Measurements from ENCODE around the gene PASD1.

The PASD1 gene

DNA sequence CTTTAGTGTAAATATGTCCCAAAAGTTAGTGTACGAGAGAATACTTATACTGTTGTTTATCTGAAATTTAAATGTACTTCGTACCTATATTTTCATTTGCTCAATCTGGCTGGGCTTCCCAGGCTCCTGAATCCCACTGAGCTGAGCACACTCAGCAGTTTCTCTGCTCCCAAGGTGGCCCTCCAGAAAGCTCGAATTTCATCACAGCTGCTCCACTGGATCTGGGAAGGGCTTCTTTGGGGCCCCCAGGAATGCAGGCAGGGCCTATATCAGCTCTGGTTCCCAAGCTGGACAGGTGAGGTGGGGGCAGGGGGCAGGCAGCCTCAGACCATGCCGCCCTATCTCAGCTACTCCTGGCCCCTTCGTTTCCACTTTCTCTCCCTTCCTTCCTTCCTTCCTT is 150.9 kb downstream of the PASD1 start:
- TF ChIP-seq, protein P1, sequence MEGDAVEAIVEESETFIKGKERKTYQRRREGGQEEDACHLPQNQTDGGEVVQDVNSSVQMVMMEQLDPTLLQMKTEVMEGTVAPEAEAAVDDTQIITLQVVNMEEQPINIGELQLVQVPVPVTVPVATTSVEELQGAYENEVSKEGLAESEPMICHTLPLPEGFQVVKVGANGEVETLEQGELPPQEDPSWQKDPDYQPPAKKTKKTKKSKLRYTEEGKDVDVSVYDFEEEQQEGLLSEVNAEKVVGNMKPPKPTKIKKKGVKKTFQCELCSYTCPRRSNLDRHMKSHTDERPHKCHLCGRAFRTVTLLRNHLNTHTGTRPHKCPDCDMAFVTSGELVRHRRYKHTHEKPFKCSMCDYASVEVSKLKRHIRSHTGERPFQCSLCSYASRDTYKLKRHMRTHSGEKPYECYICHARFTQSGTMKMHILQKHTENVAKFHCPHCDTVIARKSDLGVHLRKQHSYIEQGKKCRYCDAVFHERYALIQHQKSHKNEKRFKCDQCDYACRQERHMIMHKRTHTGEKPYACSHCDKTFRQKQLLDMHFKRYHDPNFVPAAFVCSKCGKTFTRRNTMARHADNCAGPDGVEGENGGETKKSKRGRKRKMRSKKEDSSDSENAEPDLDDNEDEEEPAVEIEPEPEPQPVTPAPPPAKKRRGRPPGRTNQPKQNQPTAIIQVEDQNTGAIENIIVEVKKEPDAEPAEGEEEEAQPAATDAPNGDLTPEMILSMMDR (conservative IDR thresholded peaks at IDR 0.05; ENCODE audit: low read depth, low read length), result no peak

DNA sequence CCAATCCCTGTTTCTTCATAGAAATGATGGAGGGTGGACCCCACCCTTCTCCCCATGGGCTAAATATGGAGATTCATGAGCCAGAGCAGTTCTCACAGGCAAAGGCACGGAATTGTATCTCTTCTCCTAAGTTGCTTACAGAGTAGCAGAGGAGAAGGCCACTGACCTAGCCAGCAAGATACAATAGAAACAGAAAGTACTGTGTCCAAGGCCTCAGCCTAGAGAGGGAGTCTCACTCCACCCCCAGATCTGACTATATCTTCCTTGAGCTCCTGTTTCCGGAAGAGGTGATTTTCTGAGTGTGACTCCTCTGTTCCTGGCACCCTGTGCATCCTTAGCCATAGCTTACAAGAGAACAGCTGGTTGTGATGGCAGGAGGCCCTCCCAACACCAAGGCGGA is 152.3 kb downstream of the PASD1 start, which contains the start of gene FATE1:
Gene FATE1 (plus strand): TSS at position 284 of the 400 bp plus-strand sequence. CDS start 85 bp downstream, at position 369.
- Histone ChIP-seq H3K27ac (no peak within 1 kb of the TSS), H2AFZ (ENCODE audit: low read depth) (no peak within 1 kb of the TSS), H3K4me3 (IDR thresholded peaks at IDR 0.05; ENCODE audit: insufficient read depth, low read depth, low read length) (no peak within 1 kb of the TSS), H4K20me1 (ENCODE audit: insufficient read depth) (no peaks in the 10 kb centered on the region), H3K36me3 (ENCODE audit: insufficient read depth) (no peaks in the 10 kb centered on the region), H3K79me2 (ENCODE audit: insufficient read depth, low read depth) (no peaks in the 10 kb centered on the region), H3K4me2 (no peak within 1 kb of the TSS), H3K4me1 (ENCODE audit: low read depth, poor library complexity, severe bottlenecking) (no peaks in the 10 kb centered on the region), H3K9ac (no peak within 1 kb of the TSS), H3K27me3 (ENCODE audit: insufficient read depth, low read depth) (no peaks in the 10 kb centered on the region)
- TF ChIP-seq, protein P1 (conservative IDR thresholded peaks at IDR 0.05; ENCODE audit: low read depth, low read length), result no peak

More for the DNA sequence above, 150.9 kb downstream of the PASD1 start:
- Histone ChIP-seq H3K4me3 (IDR thresholded peaks at IDR 0.05; ENCODE audit: insufficient read depth, low read depth, low read length) (no peak overlapping the region), H3K27ac (no peak overlapping the region), H2AFZ (ENCODE audit: low read depth) (no peak overlapping the region), H3K4me2 (no peak overlapping the region), H4K20me1 (ENCODE audit: insufficient read depth) (no peaks in the 10 kb centered on the region), H3K4me1 (ENCODE audit: low read depth, poor library complexity, severe bottlenecking) (no peaks in the 10 kb centered on the region), H3K79me2 (ENCODE audit: insufficient read depth, low read depth) (no peaks in the 10 kb centered on the region), H3K27me3 (ENCODE audit: insufficient read depth, low read depth) (no peaks in the 10 kb centered on the region), H3K36me3 (ENCODE audit: insufficient read depth) (no peaks in the 10 kb centered on the region), H3K9ac (no peak overlapping the region)

DNA sequence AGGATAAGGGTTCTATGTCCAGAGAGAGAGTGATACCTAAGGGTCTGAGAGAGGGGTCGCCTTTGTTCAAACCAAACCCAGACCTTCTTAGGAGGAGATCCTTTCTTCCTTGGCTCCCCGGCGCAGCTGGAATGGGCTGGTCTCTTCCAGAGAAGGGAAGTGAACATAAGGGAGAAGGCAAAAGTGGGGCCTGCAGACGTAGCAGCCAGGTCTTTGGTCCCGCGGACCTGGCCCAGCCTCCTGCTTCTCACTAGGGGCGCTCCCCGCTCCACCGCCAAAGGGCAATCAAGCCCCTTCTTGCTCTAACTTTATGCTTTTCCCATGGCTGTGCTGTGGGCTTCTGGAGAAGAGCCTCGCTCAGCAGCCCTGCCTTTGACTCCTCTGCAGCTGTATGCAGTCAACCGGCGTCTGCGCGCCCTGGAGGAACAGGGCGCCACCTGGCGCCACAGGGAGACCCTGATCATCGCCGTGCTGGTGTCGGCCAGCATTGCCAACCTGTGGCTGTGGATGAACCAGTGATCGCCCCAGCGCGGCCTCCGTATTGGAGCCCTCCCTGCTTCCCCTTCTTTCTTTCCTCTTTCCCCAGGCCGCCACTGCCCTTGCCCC is 158.9 kb downstream of the PASD1 start:
- no peaks in the 10 kb centered on the region for H3K27me3 ChIP-seq (ENCODE audit: insufficient read depth, low read depth)
- no peak overlapping the region for H3K27ac ChIP-seq
- no peaks in the 10 kb centered on the region for H3K36me3 ChIP-seq (ENCODE audit: insufficient read depth)
- H3K79me2 ChIP-seq (ENCODE audit: insufficient read depth, low read depth), result no peaks in the 10 kb centered on the region
- no peak overlapping the region for H3K4me2 ChIP-seq
- TF ChIP-seq, protein P1 (conservative IDR thresholded peaks at IDR 0.05; ENCODE audit: low read depth, low read length), result no peak
- no peak overlapping the region for H2AFZ ChIP-seq (ENCODE audit: low read depth)
- no peaks in the 10 kb centered on the region for H3K4me1 ChIP-seq (ENCODE audit: low read depth, poor library complexity, severe bottlenecking)
- H4K20me1 ChIP-seq (ENCODE audit: insufficient read depth), result no peaks in the 10 kb centered on the region
- H3K9ac ChIP-seq, result no peak overlapping the region
- H3K4me3 ChIP-seq (IDR thresholded peaks at IDR 0.05; ENCODE audit: insufficient read depth, low read depth, low read length), result no peak overlapping the region

DNA sequence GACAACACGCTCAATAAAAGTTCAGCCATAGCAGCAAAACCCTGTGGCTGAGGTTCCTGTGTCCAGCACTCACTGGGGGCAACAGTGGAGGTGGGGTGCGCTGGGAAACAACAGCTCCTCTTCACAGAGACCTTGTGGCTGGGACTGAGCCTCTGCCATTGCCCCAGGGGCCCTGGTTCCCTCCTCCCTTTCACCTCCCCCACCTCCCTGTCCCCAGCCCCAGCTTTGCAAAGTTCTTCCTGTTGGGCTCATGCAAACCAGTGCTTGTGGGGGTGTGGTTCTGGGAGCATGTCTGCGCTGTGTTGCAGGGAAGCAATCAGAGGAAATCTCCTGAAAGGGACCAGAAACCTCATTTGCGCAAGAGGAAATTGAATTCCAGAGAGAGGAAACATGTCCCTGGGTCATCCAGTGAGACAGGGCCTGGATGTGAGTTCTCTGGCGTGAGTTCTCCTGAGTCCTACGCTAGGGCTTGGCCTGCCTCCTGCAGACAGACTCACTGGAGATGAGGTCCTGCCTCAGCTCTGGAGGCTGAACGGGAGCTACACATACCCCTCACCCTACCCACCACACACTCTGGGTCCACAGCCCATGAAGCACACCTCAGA is 159.8 kb downstream of the PASD1 start:
- H3K36me3 ChIP-seq (ENCODE audit: insufficient read depth), result no peaks in the 10 kb centered on the region
- H3K4me3 ChIP-seq (IDR thresholded peaks at IDR 0.05; ENCODE audit: insufficient read depth, low read depth, low read length), result no peak overlapping the region
- no peak overlapping the region for H2AFZ ChIP-seq (ENCODE audit: low read depth)
- H3K79me2 ChIP-seq (ENCODE audit: insufficient read depth, low read depth), result no peaks in the 10 kb centered on the region
- TF ChIP-seq, protein P1 (conservative IDR thresholded peaks at IDR 0.05; ENCODE audit: low read depth, low read length), result no peak
- H3K9ac ChIP-seq, result no peak overlapping the region
- no peaks in the 10 kb centered on the region for H3K27me3 ChIP-seq (ENCODE audit: insufficient read depth, low read depth)
- no peak overlapping the region for H3K4me2 ChIP-seq
- no peaks in the 10 kb centered on the region for H4K20me1 ChIP-seq (ENCODE audit: insufficient read depth)
- no peaks in the 10 kb centered on the region for H3K4me1 ChIP-seq (ENCODE audit: low read depth, poor library complexity, severe bottlenecking)
- no peak overlapping the region for H3K27ac ChIP-seq

Data from KMS-11 (cell line).